DND-41 (cell line): Measurements from ENCODE around the gene PXT1.

ENCODE experiments used
- ATAC-seq: fragments of 200-7000 bp; cut with Tn5 transposase; 3 replicates; pipeline ENCODE4 v1.9.1; 2021; ENCODE audit warnings: low read depth; ENCODE audit not compliant: insufficient read depth
- DNase-seq: peaks from one replicate; pipeline ENCODE4 v3.0.0-alpha.2; 2020
- H2AFZ ChIP-seq: 2 replicates; pipeline ENCODE4 v1.6.0; 2012; ENCODE audit warnings: low read depth, low read length
- H3K27ac ChIP-seq: 2 replicates; pipeline ENCODE4 v1.5.1; 2012; ENCODE audit warnings: low read length, inconsistent platforms
- H3K27me3 ChIP-seq: fragments of 200-600 bp; sonication (generic); 2 replicates; pipeline ENCODE4 v1.6.0; 2012; ENCODE audit warnings: low read length, mild to moderate bottlenecking, inconsistent platforms; ENCODE audit not compliant: insufficient read depth, poor library complexity
- H3K36me3 ChIP-seq: 2 replicates; pipeline ENCODE4 v1.5.1; 2012; ENCODE audit warnings: low read length, inconsistent platforms; ENCODE audit not compliant: insufficient read depth
- H3K4me1 ChIP-seq: 2 replicates; pipeline ENCODE4 v1.5.1; 2012; ENCODE audit warnings: mild to moderate bottlenecking, low read length; ENCODE audit not compliant: insufficient read depth
- H3K4me2 ChIP-seq: 2 replicates; pipeline ENCODE4 v1.6.0; 2012; ENCODE audit warnings: mild to moderate bottlenecking, moderate library complexity, low read length, inconsistent platforms; ENCODE audit not compliant: insufficient read depth
- H3K4me3 ChIP-seq, 2 experiments: fragments of 200-600 bp in 1 of 2; shearing (Covaris generic) in 1 of 2; 2 replicates each; pipeline ENCODE4 v1.5.1; 2012 to 2016; ENCODE audit warnings: inconsistent platforms in 2 of 2, low read length in 2 of 2, mild to moderate bottlenecking in 2 of 2, low read depth in 1 of 2, moderate library complexity in 1 of 2
- H3K79me2 ChIP-seq: 2 replicates; pipeline ENCODE4 v1.6.0; 2012; ENCODE audit warnings: low read length, inconsistent platforms; ENCODE audit not compliant: insufficient read depth
- H3K9ac ChIP-seq: 2 replicates; pipeline ENCODE4 v1.6.0; 2012; ENCODE audit warnings: low read depth, mild to moderate bottlenecking, inconsistent platforms, low read length, moderate library complexity
- H3K9me3 ChIP-seq: 2 replicates; pipeline ENCODE4 v1.5.1; 2012; ENCODE audit warnings: low read length, moderate library complexity, mild to moderate bottlenecking, inconsistent platforms; ENCODE audit not compliant: insufficient read depth, severe bottlenecking
- H4K20me1 ChIP-seq: 2 replicates; pipeline ENCODE4 v1.6.0; 2012; ENCODE audit warnings: low read length; ENCODE audit not compliant: insufficient read depth
- EZH2 ChIP-seq: IDR thresholded peaks from 3 replicates; pipeline ENCODE4 v1.6.1; 2012; ENCODE audit warnings: borderline replicate concordance, low read depth, mild to moderate bottlenecking, moderate library complexity, low read length, inconsistent platforms; ENCODE audit not compliant: severe bottlenecking
- TF ChIP-seq, protein P1 (sequence below): IDR thresholded peaks from 2 replicates; pipeline ENCODE4 v1.5.1; 2012; ENCODE audit warnings: borderline replicate concordance, low read length, moderate library complexity, mild to moderate bottlenecking; ENCODE audit not compliant: poor library complexity, severe bottlenecking; ENCODE audit errors: extremely low read depth

Gene PXT1

GRCh38 chr6:36389353-36389752 is 53.3 kb downstream of the PXT1 start:
- peaks cover 16% of the 10 kb centered on the region for H3K4me1 ChIP-seq
- H3K79me2 ChIP-seq, result no peaks in the 10 kb centered on the region
- ATAC-seq (no peak), DNase-seq (no peak)
- H3K9me3 ChIP-seq, result no peaks in the 10 kb centered on the region
- TF ChIP-seq, protein P1, sequence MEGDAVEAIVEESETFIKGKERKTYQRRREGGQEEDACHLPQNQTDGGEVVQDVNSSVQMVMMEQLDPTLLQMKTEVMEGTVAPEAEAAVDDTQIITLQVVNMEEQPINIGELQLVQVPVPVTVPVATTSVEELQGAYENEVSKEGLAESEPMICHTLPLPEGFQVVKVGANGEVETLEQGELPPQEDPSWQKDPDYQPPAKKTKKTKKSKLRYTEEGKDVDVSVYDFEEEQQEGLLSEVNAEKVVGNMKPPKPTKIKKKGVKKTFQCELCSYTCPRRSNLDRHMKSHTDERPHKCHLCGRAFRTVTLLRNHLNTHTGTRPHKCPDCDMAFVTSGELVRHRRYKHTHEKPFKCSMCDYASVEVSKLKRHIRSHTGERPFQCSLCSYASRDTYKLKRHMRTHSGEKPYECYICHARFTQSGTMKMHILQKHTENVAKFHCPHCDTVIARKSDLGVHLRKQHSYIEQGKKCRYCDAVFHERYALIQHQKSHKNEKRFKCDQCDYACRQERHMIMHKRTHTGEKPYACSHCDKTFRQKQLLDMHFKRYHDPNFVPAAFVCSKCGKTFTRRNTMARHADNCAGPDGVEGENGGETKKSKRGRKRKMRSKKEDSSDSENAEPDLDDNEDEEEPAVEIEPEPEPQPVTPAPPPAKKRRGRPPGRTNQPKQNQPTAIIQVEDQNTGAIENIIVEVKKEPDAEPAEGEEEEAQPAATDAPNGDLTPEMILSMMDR, result no peak
- no peak for TF ChIP-seq EZH2
- H3K4me3 ChIP-seq, result no peak overlapping the region
- no peaks in the 10 kb centered on the region for H4K20me1 ChIP-seq
- H3K4me2 ChIP-seq, result no peak overlapping the region
- H3K9ac ChIP-seq, result no peak overlapping the region
- no peak overlapping the region for H3K27ac ChIP-seq
- no peaks in the 10 kb centered on the region for H3K36me3 ChIP-seq
- H3K27me3 ChIP-seq, result peaks cover 33% of the 10 kb centered on the region
- no peak overlapping the region for H2AFZ ChIP-seq

DNA sequence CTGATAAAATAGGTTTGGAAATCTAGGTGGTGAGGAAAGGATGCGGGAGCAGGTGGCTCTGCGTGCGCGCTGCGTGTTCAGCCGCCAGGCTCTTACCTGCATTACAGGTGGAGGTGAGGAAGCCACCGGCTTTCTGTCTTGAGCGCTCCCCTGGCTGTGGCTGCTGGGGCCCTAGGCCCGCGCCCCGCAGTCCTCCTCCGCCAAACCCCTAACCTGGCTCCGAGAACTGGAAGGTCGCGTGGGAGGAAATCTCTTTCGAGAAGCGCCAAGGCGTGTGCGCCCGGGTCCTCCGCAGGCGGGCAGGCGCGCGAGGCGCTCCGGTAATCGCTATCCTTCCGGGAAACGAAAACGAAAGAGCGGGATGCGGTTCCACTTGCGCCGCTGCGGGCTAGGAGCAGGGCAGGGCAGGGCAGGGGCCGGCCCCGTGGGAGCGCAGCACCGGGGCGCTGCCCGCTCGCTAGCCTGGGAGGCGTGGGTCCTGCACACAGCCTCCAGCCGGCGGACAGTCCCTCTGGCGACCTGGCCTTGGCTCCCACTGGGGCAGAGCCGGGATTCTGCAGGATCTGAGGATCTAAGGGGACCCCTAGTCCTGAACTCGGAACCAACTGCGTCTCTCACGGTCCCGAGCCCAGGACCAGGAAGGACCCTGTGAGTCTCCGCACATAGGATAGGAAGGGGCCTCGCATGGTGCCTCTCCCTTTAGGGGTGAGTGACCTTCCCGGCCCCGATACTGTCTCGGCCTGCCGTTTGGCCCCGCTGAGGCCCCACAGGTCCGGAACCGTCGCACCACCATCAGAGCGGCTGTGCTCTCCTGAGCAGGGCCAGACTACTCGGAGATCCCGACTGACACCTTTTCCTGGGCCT is 55.0 kb downstream of the PXT1 start, which contains the start of gene ETV7:
Gene ETV7, minus strand, starts transcription at position 230 of the 864 bp plus-strand sequence. Its CDS starts 128 bp downstream, at position 102.
- peaks cover 41% of the 10 kb centered on the region for H3K27me3 ChIP-seq
- ATAC-seq, result no peak
- peak within 1 kb of the TSS; percentile 37 for H3K9ac ChIP-seq

GRCh38 chr6:36386495-36387439 is 55.9 kb downstream of the PXT1 start:
- peaks cover 16% of the 10 kb centered on the region for H3K4me1 ChIP-seq
- H3K9ac ChIP-seq, result peak overlapping the region; percentile 37
- no peaks in the 10 kb centered on the region for H3K9me3 ChIP-seq
- H2AFZ ChIP-seq, result peak overlapping the region; percentile 59
- ATAC-seq (peak; percentile 67), DNase-seq (peak; percentile 12)
- no peaks in the 10 kb centered on the region for H3K36me3 ChIP-seq
- H3K27me3 ChIP-seq, result peaks cover 42% of the 10 kb centered on the region
- peak overlapping the region; percentile 3 to 54; a peak in 3 of 4 replicates for H3K4me3 ChIP-seq
- H4K20me1 ChIP-seq, result no peaks in the 10 kb centered on the region
- no peaks in the 10 kb centered on the region for H3K79me2 ChIP-seq
- peak overlapping the region; percentile 70 for H3K4me2 ChIP-seq
- TF ChIP-seq EZH2, result no peak
- TF ChIP-seq, protein P1, result no peak
- no peak overlapping the region for H3K27ac ChIP-seq

More for the DNA sequence above, 55.0 kb downstream of the PXT1 start, which contains the start of gene ETV7:
- Histone ChIP-seq H3K4me3 (peak within 1 kb of the TSS; percentile 3 to 54; a peak in 3 of 4 replicates), H3K4me2 (peak within 1 kb of the TSS; percentile 70), H3K79me2 (no peaks in the 10 kb centered on the region), H3K9me3 (no peaks in the 10 kb centered on the region), H4K20me1 (no peaks in the 10 kb centered on the region), H3K4me1 (peaks cover 16% of the 10 kb centered on the region), H3K27ac (no peak within 1 kb of the TSS), H3K36me3 (no peaks in the 10 kb centered on the region), H2AFZ (peak within 1 kb of the TSS; percentile 59)
- no peak for DNase-seq
- TF ChIP-seq EZH2, result no peak
- TF ChIP-seq, protein P1, result no peak
